EH (cell line): ENCODE results near the gene SLC6A16.
"Not testable (repeated sequence)": the region's sequence is repeated elsewhere in the genome, so short reads cannot be mapped to it uniquely, and the experiment has no call there.

Experiments
- DNase-seq: peaks from one replicate; pipeline ENCODE4 v3.0.0-alpha.2; 2015; ENCODE audit warnings: low read depth

The SLC6A16 gene

GRCh38 chr19:49344505-49345423 is 19.8 kb upstream of the SLC6A16 start:
- no peak for DNase-seq

GRCh38 chr19:49343123-49343522 is 18.1 kb upstream of the SLC6A16 start:
- DNase-seq, result no peak

GRCh38 chr19:49342291-49342721 is 17.3 kb upstream of the SLC6A16 start:
- DNase-seq, result no peak

DNA sequence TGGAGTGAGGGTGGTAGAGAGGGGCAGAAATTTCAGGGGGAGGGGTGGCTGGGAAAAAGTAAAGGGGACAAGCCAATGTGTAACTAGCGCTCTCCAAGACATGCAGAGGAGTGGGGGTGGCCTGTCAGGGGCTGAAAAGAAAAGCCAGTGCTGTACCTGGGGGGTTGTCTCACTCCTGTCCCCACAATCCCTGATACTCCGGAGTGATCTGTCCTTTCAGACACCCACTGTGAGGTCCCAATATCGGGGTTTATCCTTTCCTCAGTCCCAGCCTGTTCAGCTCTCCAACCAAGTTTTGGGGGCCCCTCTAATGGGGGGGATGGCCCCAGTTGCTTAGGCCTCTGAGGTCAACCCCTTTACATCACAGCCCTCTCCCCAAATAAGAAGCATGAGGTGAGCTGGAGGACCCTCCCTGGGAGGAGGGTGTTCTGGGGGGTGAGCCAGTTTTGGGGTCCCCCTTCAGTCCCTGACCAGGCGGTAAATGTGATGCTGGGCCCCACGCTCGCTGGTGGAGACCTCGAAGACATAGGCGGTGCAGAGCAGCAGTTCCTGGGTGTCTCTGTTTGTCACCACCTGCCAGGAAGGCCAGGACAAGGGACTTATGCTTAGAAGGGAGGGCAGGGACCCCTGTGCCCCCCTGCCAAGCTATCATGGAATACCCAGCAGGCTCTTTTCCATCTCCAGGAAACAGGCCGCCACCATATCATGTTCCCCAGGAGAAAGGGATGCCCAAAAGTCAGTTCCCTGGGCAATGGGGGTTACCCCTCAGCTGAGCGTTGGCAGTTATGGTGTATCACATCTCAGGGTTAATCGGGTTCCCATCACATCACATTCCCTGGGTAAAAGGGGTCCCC is 16.1 kb upstream of the SLC6A16 start:
- DNase-seq, result no peak

GRCh38 chr19:49340069-49340864 is 15.3 kb upstream of the SLC6A16 start:
- DNase-seq, result no peak

GRCh38 chr19:49339301-49340068 is 14.5 kb upstream of the SLC6A16 start:
- peak; percentile 83 for DNase-seq

GRCh38 chr19:49338691-49339300 is 13.8 kb upstream of the SLC6A16 start:
- DNase-seq, result peak; percentile 41

GRCh38 chr19:49338023-49338677 is 13.2 kb upstream of the SLC6A16 start:
- no peak for DNase-seq

DNA sequence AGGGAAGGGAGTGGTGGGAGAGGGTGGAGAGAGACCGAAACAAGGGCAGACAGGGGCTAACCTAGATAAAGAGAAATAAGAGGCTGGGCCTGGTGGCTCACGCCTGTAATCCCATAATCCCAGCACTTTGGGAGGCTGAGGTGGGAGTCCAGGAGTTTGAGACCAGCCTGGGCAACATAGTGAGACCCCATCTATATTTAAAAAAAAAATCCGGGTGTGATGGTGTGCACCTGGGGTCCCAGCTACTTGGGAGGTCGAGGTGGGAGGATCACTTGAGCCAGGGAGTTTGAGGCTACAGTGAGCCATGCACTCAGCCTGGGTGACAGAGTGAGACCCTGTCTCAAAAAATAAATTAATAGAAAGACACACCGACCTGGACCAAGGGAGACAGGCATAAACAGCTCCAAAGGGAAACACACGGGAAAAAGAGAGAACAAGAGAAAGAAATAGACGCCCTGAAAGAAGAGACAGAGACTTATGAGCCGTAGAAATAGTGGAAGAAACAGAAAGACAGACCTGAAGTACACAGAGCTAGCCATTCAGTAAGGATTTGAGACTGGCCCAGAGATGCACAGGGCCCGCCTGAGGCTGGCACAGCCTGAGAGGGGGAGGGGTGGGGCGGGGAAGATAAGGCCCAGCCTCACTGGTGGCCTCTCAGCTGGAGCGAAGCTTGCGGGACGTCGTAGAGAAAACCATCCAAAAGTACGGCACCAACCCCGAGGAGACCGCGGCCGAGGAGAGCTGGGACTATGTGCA is 12.5 kb upstream of the SLC6A16 start:
- DNase-seq, result no peak

DNA sequence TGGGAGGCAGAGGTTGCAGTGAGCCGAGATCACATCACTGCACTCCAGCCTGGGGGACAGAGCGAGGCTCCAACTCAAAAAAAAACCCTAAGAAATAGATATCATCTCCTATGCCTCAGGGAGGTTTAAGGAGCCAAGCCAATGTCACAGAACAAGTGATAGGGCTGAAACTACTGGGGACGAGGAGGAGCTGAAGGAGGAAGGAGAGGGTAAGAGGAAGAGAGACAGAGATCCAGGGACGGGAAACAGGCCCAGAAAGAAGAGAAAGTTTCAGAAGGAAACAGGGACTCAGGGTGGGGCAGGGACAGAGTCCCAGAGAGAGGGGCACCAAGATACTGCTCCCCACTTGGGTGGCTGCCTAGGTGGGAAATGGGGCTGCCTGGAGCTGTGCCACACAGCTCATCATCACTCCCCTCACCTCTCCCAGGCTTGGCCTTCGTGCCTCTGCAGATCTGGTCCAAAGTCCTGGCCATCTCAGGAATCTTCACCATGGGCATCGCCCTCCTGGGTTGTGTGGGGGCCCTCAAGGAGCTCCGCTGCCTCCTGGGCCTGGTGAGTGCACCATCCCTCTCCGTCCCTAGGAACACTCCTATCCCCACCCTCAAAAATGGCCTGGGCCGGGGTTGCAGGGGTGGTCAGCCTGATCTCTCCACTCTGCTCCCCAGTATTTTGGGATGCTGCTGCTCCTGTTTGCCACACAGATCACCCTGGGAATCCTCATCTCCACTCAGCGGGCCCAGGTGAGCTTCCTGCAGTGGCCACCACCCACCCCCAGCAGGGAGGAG is 11.7 kb upstream of the SLC6A16 start:
- DNase-seq, result no peak

- DNase-seq, result no peak
These were observed 10.9 kb upstream of the SLC6A16 start for GRCh38 chr19:49335784-49336481.

GRCh38 chr19:49335071-49335783 is 10.2 kb upstream of the SLC6A16 start, which contains the start of gene CD37:
Gene CD37, plus strand, starts transcription at chr19:49335406. Its CDS starts 135 bp downstream, at chr19:49335541.
- DNase-seq, result no peak

- DNase-seq, result no peak
These were observed 8.9 kb upstream of the SLC6A16 start for GRCh38 chr19:49333811-49334288.

GRCh38 chr19:49333418-49333805 is 8.4 kb upstream of the SLC6A16 start:
- peak; percentile 23 for DNase-seq

DNA sequence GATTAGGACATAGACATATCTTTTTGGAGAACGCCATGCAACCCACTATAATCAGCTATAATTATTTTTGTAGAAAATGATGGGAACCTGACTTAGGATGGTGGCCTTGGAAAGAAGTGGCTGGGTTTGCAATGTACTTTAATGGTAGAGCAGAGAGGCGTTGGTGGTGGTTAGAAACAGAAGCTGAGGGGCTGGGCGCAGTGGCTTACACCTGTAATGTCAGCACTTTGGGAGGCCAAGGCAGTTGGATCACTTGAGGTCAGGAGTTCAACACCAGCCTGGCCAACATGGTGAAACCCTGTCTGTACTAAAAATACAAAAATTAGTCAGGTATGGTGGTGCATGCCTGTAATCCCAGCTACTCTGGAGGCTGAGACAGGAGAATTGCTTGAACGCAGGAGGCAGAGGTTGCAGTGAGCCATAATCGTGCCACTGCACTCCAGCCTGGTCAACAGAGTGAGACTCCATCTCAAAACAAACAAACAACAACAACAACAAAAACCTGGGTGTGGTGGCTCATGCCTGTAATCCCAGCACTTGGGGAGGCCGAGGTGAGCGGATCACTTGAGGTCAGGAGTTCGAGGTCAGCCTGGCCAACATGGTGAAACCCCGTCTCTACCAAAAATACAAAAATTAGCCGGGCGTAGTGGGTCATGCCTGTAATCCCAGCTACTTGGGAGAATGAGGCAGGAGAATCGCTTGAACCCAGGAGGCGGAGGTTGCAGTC is 7.9 kb upstream of the SLC6A16 start:
- not testable (repeated sequence) for DNase-seq

- peak; percentile 69 for DNase-seq
These were observed 6.6 kb upstream of the SLC6A16 start for GRCh38 chr19:49331616-49332055.
